GM18870 (cell line): ENCODE data around the gene ANKRD55.

Experiments
- ATAC-seq: cut with Tn5 transposase; IDR thresholded peaks from one replicate; pipeline ENCODE4 v1.9.1; 2021; ENCODE audit warnings: moderate library complexity; ENCODE audit not compliant: unreplicated experiment

The ANKRD55 gene

GRCh38 chr5:56054666-56055065 is 178.5 kb downstream of the ANKRD55 start:
- no peak for ATAC-seq

GRCh38 chr5:56053363-56053762 is 179.8 kb downstream of the ANKRD55 start:
- no peak for ATAC-seq

- no peak for ATAC-seq
Observed at GRCh38 chr5:56052735-56053134, 180.4 kb downstream of the ANKRD55 start.

GRCh38 chr5:56050551-56051255 is 182.4 kb downstream of the ANKRD55 start:
- no peak for ATAC-seq
